Measurements from ENCODE around the gene DDX41.
"Not testable (repeated sequence)": the region's sequence is repeated elsewhere in the genome, so short reads cannot be mapped to it uniquely, and the experiment has no call there.

DDX41 gene

GRCh38 chr5:177537389-177538361 is 20.9 kb upstream of the DDX41 start:
- no peak for DNase-seq (ENCODE audit: low spot score)

- DNase-seq (ENCODE audit: low spot score) = no peak
Observed at GRCh38 chr5:177536386-177536785, 19.6 kb upstream of the DDX41 start.

- DNase-seq (ENCODE audit: low spot score) = no peak
Observed at GRCh38 chr5:177535125-177535524, 18.4 kb upstream of the DDX41 start.

- DNase-seq (ENCODE audit: low spot score) = not testable (repeated sequence)
Observed at GRCh38 chr5:177534433-177534832, 17.7 kb upstream of the DDX41 start.

GRCh38 chr5:177531209-177531940 is 14.6 kb upstream of the DDX41 start:
- DNase-seq (ENCODE audit: low spot score) = no peak

- no peak for DNase-seq (ENCODE audit: low spot score)
Observed at GRCh38 chr5:177530638-177531037, 13.9 kb upstream of the DDX41 start.

- DNase-seq (ENCODE audit: low spot score) = no peak
Observed at GRCh38 chr5:177529247-177530203, 12.8 kb upstream of the DDX41 start.

- no peak for DNase-seq (ENCODE audit: low spot score)
Observed at GRCh38 chr5:177528631-177529030, 11.9 kb upstream of the DDX41 start.

- no peak for DNase-seq (ENCODE audit: low spot score)
Observed at GRCh38 chr5:177527595-177527994, 10.8 kb upstream of the DDX41 start.

- DNase-seq (ENCODE audit: low spot score) = no peak
Observed at GRCh38 chr5:177526791-177527190, 10.0 kb upstream of the DDX41 start.

GRCh38 chr5:177526191-177526590 is 9.4 kb upstream of the DDX41 start:
- DNase-seq (ENCODE audit: low spot score) = no peak

- no peak for DNase-seq (ENCODE audit: low spot score)
Observed at GRCh38 chr5:177524941-177525655, 8.3 kb upstream of the DDX41 start.

- no peak for DNase-seq (ENCODE audit: low spot score)
Observed at GRCh38 chr5:177524539-177524900, 7.8 kb upstream of the DDX41 start.

- DNase-seq (ENCODE audit: low spot score) = no peak
Observed at GRCh38 chr5:177523711-177524538, 7.2 kb upstream of the DDX41 start.

- DNase-seq (ENCODE audit: low spot score) = no peak
Observed at GRCh38 chr5:177520916-177521513, 4.3 kb upstream of the DDX41 start.

- DNase-seq (ENCODE audit: low spot score) = no peak
Observed at GRCh38 chr5:177520271-177520670, 3.5 kb upstream of the DDX41 start.

GRCh38 chr5:177519463-177520235 is 2.9 kb upstream of the DDX41 start:
- no peak for DNase-seq (ENCODE audit: low spot score)

GRCh38 chr5:177515580-177515979 is 1.2 kb downstream of the DDX41 start:
- DNase-seq (ENCODE audit: low spot score) = no peak

- DNase-seq (ENCODE audit: low spot score) = no peak
Observed at GRCh38 chr5:177514541-177514940, 2.2 kb downstream of the DDX41 start.

Measured in cerebellar cortex (tissue), 1 donor.